NB4 (cell line): ENCODE measurements around the gene HEMK1.
A peak's percentile ranks its signal among the peaks of the same experiment; 100 is the strongest.

ENCODE experiments used
- DNase-seq: peaks from one replicate; pipeline ENCODE4 v3.0.0; 2010; ENCODE audit warnings: low read depth
- H3K4me3 ChIP-seq: one replicate; pipeline ENCODE4 v1.5.1; 2011; ENCODE audit warnings: mild to moderate bottlenecking, low read depth, low read length, moderate library complexity
- CTCF ChIP-seq: IDR thresholded peaks from one replicate; pipeline ENCODE4 v1.5.1; 2012; ENCODE audit warnings: low read depth, low read length
- MAX ChIP-seq: IDR thresholded peaks from 2 replicates; pipeline ENCODE4 v1.6.1; 2011; ENCODE audit warnings: low read depth, low read length
- MYC ChIP-seq: IDR thresholded peaks from 2 replicates; pipeline ENCODE4 v1.6.1; 2011; ENCODE audit warnings: low read depth, low read length
- POLR2A ChIP-seq: IDR thresholded peaks from 2 replicates; pipeline ENCODE4 v1.6.1; 2011; ENCODE audit warnings: mild to moderate bottlenecking; ENCODE audit not compliant: insufficient read length; ENCODE audit errors: extremely low read depth

Gene HEMK1

GRCh38 chr3:50607271-50608091 is 38.2 kb downstream of the HEMK1 start:
- DNase-seq, result no peak

GRCh38 chr3:50608278-50608677 is 39.0 kb downstream of the HEMK1 start:
- H3K4me3 ChIP-seq, result no peak overlapping the region

More at GRCh38 chr3:50607271-50608091, 38.2 kb downstream of the HEMK1 start:
- TF ChIP-seq MYC, result no peak
- TF ChIP-seq POLR2A, result no peak
- no peak for TF ChIP-seq CTCF
- no peak for TF ChIP-seq MAX
- H3K4me3 ChIP-seq, result no peak overlapping the region

GRCh38 chr3:50609071-50609762 is 39.9 kb downstream of the HEMK1 start:
- H3K4me3 ChIP-seq, result peak overlapping the region; percentile 94
- TF ChIP-seq MAX (no peak), POLR2A (no peak), MYC (no peak), CTCF (no peak)
- peak; percentile 39 for DNase-seq

More at GRCh38 chr3:50608278-50608677, 39.0 kb downstream of the HEMK1 start:
- TF ChIP-seq MYC (no peak), POLR2A (no peak), MAX (no peak), CTCF (no peak)
- DNase-seq, result no peak

GRCh38 chr3:50609763-50610085 is 40.4 kb downstream of the HEMK1 start:
- TF ChIP-seq MYC (no peak), POLR2A (no peak), CTCF (no peak), MAX (no peak)
- peak overlapping the region; percentile 94 for H3K4me3 ChIP-seq
- DNase-seq, result no peak

- H3K4me3 ChIP-seq, result peak overlapping the region; percentile 94
Observed at GRCh38 chr3:50610181-50610971, 41.1 kb downstream of the HEMK1 start.

More at GRCh38 chr3:50610181-50610971, 41.1 kb downstream of the HEMK1 start:
- DNase-seq, result peak; percentile 32
- TF ChIP-seq MYC (no peak), MAX (no peak), CTCF (no peak), POLR2A (no peak)
